Body of pancreas (tissue), 4 donors: ENCODE measurements around the gene TOR4A.

Source experiments
- CTCF ChIP-seq, 7 experiments: fragments of 450-650 bp in 4 of 7; fragments of 200-600 bp in 3 of 7; sonication (generic) in 3 of 7; IDR thresholded peaks; one replicate each; pipeline ENCODE4 v1.5.1; 2016 to 2019; ENCODE audit warnings: antibody characterized with exemption in 7 of 7
- POLR2A ChIP-seq, 3 donors: fragments of 450-650 bp; IDR thresholded peaks; one replicate each; pipeline ENCODE4 v1.6.1; 2016; ENCODE audit warnings: antibody characterized with exemption in 3 of 3, mild to moderate bottlenecking in 2 of 3

GRCh38 chr9:137244486-137245449, 32.8 kb upstream of the TOR4A start:
- no peak for TF ChIP-seq CTCF (IDR thresholded peaks at IDR 0.05)
- TF ChIP-seq POLR2A (IDR thresholded peaks at IDR 0.05) = peak in 2 of 3 donors; percentile 4 to 7
